AG04449 (cell line): ENCODE data around the gene DUSP15.

ENCODE experiments used
- CTCF ChIA-PET: fragments of 350-600 bp; formaldehyde crosslinking; extraction: SDS; loops from one replicate; lab custom pipeline; 2021; ENCODE audit warnings: antibody characterized with exemption; lab: Yijun Ruan, JAX
- POLR2A ChIA-PET: fragments of 400-600, 350-600 bp; formaldehyde crosslinking; extraction: SDS; loops from one replicate; lab custom pipeline; 2020; ENCODE audit warnings: antibody characterized with exemption, inconsistent platforms; lab: Yijun Ruan, JAX
- DNase-seq: peaks from one replicate; pipeline ENCODE4 v3.0.0-alpha.2; 2010; ENCODE audit warnings: low read depth, low spot score
- H3K4me3 ChIP-seq: 2 replicates; pipeline ENCODE4 v1.5.1; 2011; ENCODE audit warnings: low read depth, mild to moderate bottlenecking, control low read depth, low read length
- TF ChIP-seq, protein P1 (sequence below): IDR thresholded peaks from one replicate; pipeline ENCODE4 v1.5.1; 2011; ENCODE audit warnings: mild to moderate bottlenecking, moderate library complexity, low read length, control low read depth, inconsistent platforms; ENCODE audit not compliant: insufficient read depth; ENCODE audit errors: missing control alignments

The DUSP15 gene

DNA sequence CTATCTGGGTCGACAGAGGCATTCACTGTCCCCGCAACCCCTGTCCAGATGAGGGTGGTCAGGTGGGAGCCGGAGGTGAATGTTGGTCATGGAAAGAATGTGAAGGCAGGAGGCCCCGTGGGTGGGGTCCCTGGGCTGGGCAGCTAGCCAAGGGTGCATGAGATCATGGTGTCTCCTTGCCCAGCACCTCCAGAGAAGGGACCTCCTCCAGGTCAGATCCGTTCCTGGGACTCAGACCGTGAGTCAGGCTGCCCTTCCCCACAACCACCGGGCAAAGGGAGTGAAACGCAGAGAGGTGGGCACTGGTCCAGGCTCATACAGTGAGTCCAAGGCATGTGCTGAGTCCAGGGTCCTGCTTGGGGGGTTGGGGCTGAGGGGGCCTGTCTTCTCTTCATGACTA is 28.4 kb downstream of the DUSP15 start:
- TF ChIP-seq, protein P1, sequence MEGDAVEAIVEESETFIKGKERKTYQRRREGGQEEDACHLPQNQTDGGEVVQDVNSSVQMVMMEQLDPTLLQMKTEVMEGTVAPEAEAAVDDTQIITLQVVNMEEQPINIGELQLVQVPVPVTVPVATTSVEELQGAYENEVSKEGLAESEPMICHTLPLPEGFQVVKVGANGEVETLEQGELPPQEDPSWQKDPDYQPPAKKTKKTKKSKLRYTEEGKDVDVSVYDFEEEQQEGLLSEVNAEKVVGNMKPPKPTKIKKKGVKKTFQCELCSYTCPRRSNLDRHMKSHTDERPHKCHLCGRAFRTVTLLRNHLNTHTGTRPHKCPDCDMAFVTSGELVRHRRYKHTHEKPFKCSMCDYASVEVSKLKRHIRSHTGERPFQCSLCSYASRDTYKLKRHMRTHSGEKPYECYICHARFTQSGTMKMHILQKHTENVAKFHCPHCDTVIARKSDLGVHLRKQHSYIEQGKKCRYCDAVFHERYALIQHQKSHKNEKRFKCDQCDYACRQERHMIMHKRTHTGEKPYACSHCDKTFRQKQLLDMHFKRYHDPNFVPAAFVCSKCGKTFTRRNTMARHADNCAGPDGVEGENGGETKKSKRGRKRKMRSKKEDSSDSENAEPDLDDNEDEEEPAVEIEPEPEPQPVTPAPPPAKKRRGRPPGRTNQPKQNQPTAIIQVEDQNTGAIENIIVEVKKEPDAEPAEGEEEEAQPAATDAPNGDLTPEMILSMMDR, result no peak
- no peak for DNase-seq
- CTCF ChIA-PET, result interaction anchor here (7.1 to 17.4 kb wide), 2 partner anchors 14 to 22 kb away, joined by 113 to 242 read pairs; partner anchors contain the start of gene MYLK2
- POLR2A ChIA-PET, result no interaction called here
- H3K4me3 ChIP-seq, result no peak overlapping the region

GRCh38 chr20:31840906-31841816 is 29.2 kb downstream of the DUSP15 start:
- CTCF ChIA-PET, result interaction anchor here (5.5 to 17.4 kb wide), 3 partner anchors 12 to 22 kb away, joined by 64 to 242 read pairs (median 113); partner anchors contain the start of gene MYLK2
- DNase-seq, result no peak
- POLR2A ChIA-PET, result no interaction called here
- TF ChIP-seq, protein P1, result no peak
- no peak overlapping the region for H3K4me3 ChIP-seq

DNA sequence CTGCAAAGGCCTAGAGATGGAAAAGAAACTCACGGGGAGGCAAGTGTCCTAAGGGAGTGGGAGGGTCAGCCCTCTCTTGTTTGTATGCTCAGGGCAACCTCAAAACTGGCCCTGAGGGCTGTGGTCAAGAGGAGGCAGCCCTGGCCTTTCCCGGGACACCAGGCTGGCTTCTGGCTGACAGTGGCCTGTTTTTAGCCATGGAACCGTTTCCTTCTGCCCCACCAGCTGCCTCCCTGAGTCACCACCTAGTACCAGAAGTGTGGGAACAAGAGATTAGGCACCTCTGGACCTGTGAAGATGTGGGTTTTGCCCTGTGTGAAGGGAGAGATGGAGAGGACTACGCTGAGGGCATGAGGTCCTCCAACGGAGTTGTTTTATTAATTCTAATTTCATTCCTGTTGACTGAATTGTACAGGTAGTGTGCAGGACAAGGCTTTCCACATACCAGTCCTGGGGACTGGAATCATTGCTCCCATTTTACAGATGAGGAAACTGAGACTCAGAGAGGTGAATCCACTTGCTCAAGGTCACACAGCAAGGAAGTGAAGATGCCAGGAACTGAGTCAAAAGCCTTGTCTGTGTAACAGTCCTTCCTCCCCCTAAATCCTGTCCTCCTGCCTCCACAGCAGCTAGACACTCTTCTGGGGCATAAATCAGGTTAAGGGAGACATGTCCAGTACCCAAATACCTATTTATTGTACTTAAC is 30.4 kb downstream of the DUSP15 start:
- H3K4me3 ChIP-seq, result no peak overlapping the region
- TF ChIP-seq, protein P1, result no peak
- CTCF ChIA-PET, result interaction anchor here (2.4 to 17.4 kb wide), 4 partner anchors 8 to 192 kb away, joined by 12 to 242 read pairs (median 60); partner anchors contain the start of gene MYLK2
- POLR2A ChIA-PET, result no interaction called here
- DNase-seq, result no peak

- H3K4me3 ChIP-seq, result no peak overlapping the region
- TF ChIP-seq, protein P1, result no peak
- no peak for DNase-seq
- ChIA-PET POLR2A (no interaction called here), CTCF (interaction anchor here (0.7 to 17.4 kb wide), 8 partner anchors 9 to 254 kb away, joined by 3 to 242 read pairs (median 12); partner anchors contain the start of genes MYLK2, PDRG1 and XKR7)
These were observed 31.6 kb downstream of the DUSP15 start for GRCh38 chr20:31838646-31839292.

- POLR2A ChIA-PET, result no interaction called here
- DNase-seq, result no peak
- CTCF ChIA-PET, result interaction anchor here (1.1 to 17.4 kb wide), 9 partner anchors 10 to 255 kb away, joined by 3 to 242 read pairs (median 12); partner anchors contain the start of genes MYLK2 and PDRG1
- H3K4me3 ChIP-seq, result no peak overlapping the region
- TF ChIP-seq, protein P1, result no peak
These were observed 32.4 kb downstream of the DUSP15 start for GRCh38 chr20:31837896-31838397.
